ENCODE data around the gene SPATA31C1.

The SPATA31C1 gene

DNA sequence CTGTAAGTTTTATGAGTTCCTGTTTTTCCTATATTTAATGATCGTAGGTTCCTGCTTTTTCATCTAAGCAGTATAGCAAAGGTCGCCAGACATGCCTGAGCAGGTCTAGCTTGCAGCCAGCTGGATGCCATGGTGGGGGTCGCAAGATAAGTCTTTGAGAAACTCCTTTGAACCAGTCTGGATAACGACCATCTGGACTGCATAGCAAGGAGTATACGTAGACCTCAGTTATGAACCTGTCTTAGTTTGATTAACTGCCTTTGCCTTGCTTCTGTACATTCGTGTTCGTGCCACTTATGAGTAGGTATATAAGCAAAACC, 43.5 kb upstream of the SPATA31C1 start:
- no peak for DNase-seq (ENCODE audit: extremely low spot score)
- TF ChIP-seq BHLHE40 (IDR thresholded peaks at IDR 0.05; ENCODE audit: borderline replicate concordance): no peak
- TF ChIP-seq NFRKB (IDR thresholded peaks at IDR 0.05): no peak
- TF ChIP-seq L3MBTL2 (conservative IDR thresholded peaks at IDR 0.05): no peak
- no peak for TF ChIP-seq ARNT (IDR thresholded peaks at IDR 0.05)
- no peak for TF ChIP-seq FOXM1 (IDR thresholded peaks at IDR 0.05; ENCODE audit: borderline replicate concordance)
- TF ChIP-seq, protein P1, sequence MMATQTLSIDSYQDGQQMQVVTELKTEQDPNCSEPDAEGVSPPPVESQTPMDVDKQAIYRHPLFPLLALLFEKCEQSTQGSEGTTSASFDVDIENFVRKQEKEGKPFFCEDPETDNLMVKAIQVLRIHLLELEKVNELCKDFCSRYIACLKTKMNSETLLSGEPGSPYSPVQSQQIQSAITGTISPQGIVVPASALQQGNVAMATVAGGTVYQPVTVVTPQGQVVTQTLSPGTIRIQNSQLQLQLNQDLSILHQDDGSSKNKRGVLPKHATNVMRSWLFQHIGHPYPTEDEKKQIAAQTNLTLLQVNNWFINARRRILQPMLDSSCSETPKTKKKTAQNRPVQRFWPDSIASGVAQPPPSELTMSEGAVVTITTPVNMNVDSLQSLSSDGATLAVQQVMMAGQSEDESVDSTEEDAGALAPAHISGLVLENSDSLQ (IDR thresholded peaks at IDR 0.05): no peak; the same call in 1 of the 2 replicates
- TF ChIP-seq SUZ12 (IDR thresholded peaks at IDR 0.05): no peak
- no peak for TF ChIP-seq ZNF384 (IDR thresholded peaks at IDR 0.05)
- TF ChIP-seq ELF4 (IDR thresholded peaks at IDR 0.05): no peak
- no peak for TF ChIP-seq LEF1 (IDR thresholded peaks at IDR 0.05; ENCODE audit: borderline replicate concordance)
- no peak for TF ChIP-seq TARDBP (IDR thresholded peaks at IDR 0.05)
- no peak for TF ChIP-seq FOXK2 (IDR thresholded peaks at IDR 0.05)
- no peak for TF ChIP-seq CTBP1 (IDR thresholded peaks at IDR 0.05; ENCODE audit: borderline replicate concordance)
- no peak for TF ChIP-seq SP1 (IDR thresholded peaks at IDR 0.05)
- POLR2A ChIA-PET: no interaction called here
- CTCF ChIA-PET: no interaction called here

GRCh38 chr9:87875060-87875459, 42.7 kb upstream of the SPATA31C1 start:
- CTCF ChIA-PET: no interaction called here
- POLR2A ChIA-PET: interaction anchor here (0.9 kb wide), 1 partner anchor 9 kb away, joined by 3 read pairs; no protein-coding TSS in a partner anchor
- TF ChIP-seq FOXK2 (IDR thresholded peaks at IDR 0.05) (no peak), HDGF (IDR thresholded peaks at IDR 0.05; ENCODE audit: borderline replicate concordance) (no peak), FOXM1 (IDR thresholded peaks at IDR 0.05; ENCODE audit: borderline replicate concordance) (no peak), L3MBTL2 (conservative IDR thresholded peaks at IDR 0.05) (no peak), SP1 (IDR thresholded peaks at IDR 0.05) (no peak), NFRKB (IDR thresholded peaks at IDR 0.05) (no peak), BHLHE40 (IDR thresholded peaks at IDR 0.05; ENCODE audit: borderline replicate concordance) (no peak), LEF1 (IDR thresholded peaks at IDR 0.05; ENCODE audit: borderline replicate concordance) (no peak), FOXA1 (IDR thresholded peaks at IDR 0.05) (no peak), TARDBP (IDR thresholded peaks at IDR 0.05) (no peak), ELF4 (IDR thresholded peaks at IDR 0.05) (no peak), CTBP1 (IDR thresholded peaks at IDR 0.05; ENCODE audit: borderline replicate concordance) (no peak), ARNT (IDR thresholded peaks at IDR 0.05) (no peak), ZNF384 (IDR thresholded peaks at IDR 0.05) (no peak), SUZ12 (IDR thresholded peaks at IDR 0.05) (no peak)
- TF ChIP-seq, protein P1 (IDR thresholded peaks at IDR 0.05): no peak
- no peak for DNase-seq (ENCODE audit: extremely low spot score)

- TF ChIP-seq TARDBP (IDR thresholded peaks at IDR 0.05): no peak
- no peak for TF ChIP-seq FOXM1 (IDR thresholded peaks at IDR 0.05; ENCODE audit: borderline replicate concordance)
- no peak for TF ChIP-seq NFRKB (IDR thresholded peaks at IDR 0.05)
- no peak for TF ChIP-seq ARNT (IDR thresholded peaks at IDR 0.05)
- TF ChIP-seq SP1 (IDR thresholded peaks at IDR 0.05): no peak
- TF ChIP-seq L3MBTL2 (conservative IDR thresholded peaks at IDR 0.05): no peak
- no peak for TF ChIP-seq ELF4 (IDR thresholded peaks at IDR 0.05)
- TF ChIP-seq LEF1 (IDR thresholded peaks at IDR 0.05; ENCODE audit: borderline replicate concordance): no peak
- TF ChIP-seq SUZ12 (IDR thresholded peaks at IDR 0.05): no peak
- TF ChIP-seq, protein P1 (IDR thresholded peaks at IDR 0.05): no peak
- no peak for TF ChIP-seq HDGF (IDR thresholded peaks at IDR 0.05; ENCODE audit: borderline replicate concordance)
- TF ChIP-seq BHLHE40 (IDR thresholded peaks at IDR 0.05; ENCODE audit: borderline replicate concordance): no peak
- TF ChIP-seq FOXA1 (IDR thresholded peaks at IDR 0.05): no peak
- TF ChIP-seq ZNF384 (IDR thresholded peaks at IDR 0.05): no peak
- no peak for TF ChIP-seq FOXK2 (IDR thresholded peaks at IDR 0.05)
- TF ChIP-seq CTBP1 (IDR thresholded peaks at IDR 0.05; ENCODE audit: borderline replicate concordance): no peak
- ChIA-PET CTCF (no interaction called here), POLR2A (no interaction called here)
- no peak for DNase-seq (ENCODE audit: extremely low spot score)
These were observed 41.8 kb upstream of the SPATA31C1 start for GRCh38 chr9:87875831-87876545.

DNA sequence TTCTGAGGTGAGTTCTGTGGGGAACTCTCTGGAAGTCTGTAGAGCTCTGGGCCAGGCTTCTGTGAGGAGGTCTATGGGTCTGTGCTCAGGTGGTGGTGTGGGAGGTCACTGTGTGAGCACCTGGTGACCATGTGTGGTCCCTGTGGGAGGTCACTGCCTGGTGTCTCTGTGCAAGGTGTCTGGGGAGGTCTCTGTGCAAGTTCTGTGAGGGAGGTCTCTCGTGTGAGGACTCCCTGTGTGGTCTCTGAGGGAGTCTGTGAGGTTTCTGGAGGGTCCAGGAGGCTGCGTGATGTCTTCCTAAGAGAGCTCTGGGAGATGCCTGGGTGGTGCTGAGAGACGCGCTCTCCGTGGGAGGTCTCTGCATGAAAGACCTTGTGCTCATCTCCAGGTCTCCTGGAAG, 41.1 kb upstream of the SPATA31C1 start:
- DNase-seq (ENCODE audit: extremely low spot score): no peak
- TF ChIP-seq BHLHE40 (IDR thresholded peaks at IDR 0.05; ENCODE audit: borderline replicate concordance) (no peak), L3MBTL2 (conservative IDR thresholded peaks at IDR 0.05) (no peak)
- TF ChIP-seq, protein P1 (IDR thresholded peaks at IDR 0.05): no peak
- POLR2A ChIA-PET: no interaction called here
- CTCF ChIA-PET: no interaction called here

GRCh38 chr9:87878989-87879511, 38.7 kb upstream of the SPATA31C1 start:
- no peak for DNase-seq (ENCODE audit: extremely low spot score)
- ChIA-PET CTCF (no interaction called here), POLR2A (no interaction called here)
- TF ChIP-seq NFRKB (IDR thresholded peaks at IDR 0.05) (no peak), ELF4 (IDR thresholded peaks at IDR 0.05) (no peak), ZNF384 (IDR thresholded peaks at IDR 0.05) (no peak)

GRCh38 chr9:87880116-87880515, 37.6 kb upstream of the SPATA31C1 start:
- DNase-seq (ENCODE audit: extremely low spot score): peak; percentile 0
- ChIA-PET POLR2A (no interaction called here), CTCF (interaction anchor here (0.6 kb wide), 1 partner anchor 1471 kb away, joined by 3 read pairs; no protein-coding TSS in a partner anchor)
- TF ChIP-seq TARDBP (IDR thresholded peaks at IDR 0.05): no peak
- TF ChIP-seq LEF1 (IDR thresholded peaks at IDR 0.05; ENCODE audit: borderline replicate concordance): no peak
- TF ChIP-seq CTBP1 (IDR thresholded peaks at IDR 0.05; ENCODE audit: borderline replicate concordance): no peak
- TF ChIP-seq FOXK2 (IDR thresholded peaks at IDR 0.05): no peak
- TF ChIP-seq ELF4 (IDR thresholded peaks at IDR 0.05): no peak
- no peak for TF ChIP-seq FOXM1 (IDR thresholded peaks at IDR 0.05; ENCODE audit: borderline replicate concordance)
- no peak for TF ChIP-seq L3MBTL2 (conservative IDR thresholded peaks at IDR 0.05)
- no peak for TF ChIP-seq ARNT (IDR thresholded peaks at IDR 0.05)
- TF ChIP-seq FOXA1 (IDR thresholded peaks at IDR 0.05): no peak
- TF ChIP-seq NFRKB (IDR thresholded peaks at IDR 0.05): no peak
- no peak for TF ChIP-seq HDGF (IDR thresholded peaks at IDR 0.05; ENCODE audit: borderline replicate concordance)
- no peak for TF ChIP-seq SUZ12 (IDR thresholded peaks at IDR 0.05)
- TF ChIP-seq ZNF384 (IDR thresholded peaks at IDR 0.05): no peak
- TF ChIP-seq BHLHE40 (IDR thresholded peaks at IDR 0.05; ENCODE audit: borderline replicate concordance): no peak
- no peak for TF ChIP-seq SP1 (IDR thresholded peaks at IDR 0.05)
- TF ChIP-seq, protein P1 (IDR thresholded peaks at IDR 0.05): no peak

All from HEK293T (cell line).